HG02623 (cell line): Measurements from ENCODE around the gene WNT7B.

Experiments used
- ATAC-seq: cut with Tn5 transposase; IDR thresholded peaks from one replicate; pipeline ENCODE4 v1.9.1; 2021; ENCODE audit warnings: moderate library complexity; ENCODE audit not compliant: unreplicated experiment

Gene WNT7B

GRCh38 chr22:45914309-45914708, 62.7 kb downstream of the WNT7B start:
- no peak for ATAC-seq

- no peak for ATAC-seq
Measured at GRCh38 chr22:45912910-45913309, 64.1 kb downstream of the WNT7B start.

DNA sequence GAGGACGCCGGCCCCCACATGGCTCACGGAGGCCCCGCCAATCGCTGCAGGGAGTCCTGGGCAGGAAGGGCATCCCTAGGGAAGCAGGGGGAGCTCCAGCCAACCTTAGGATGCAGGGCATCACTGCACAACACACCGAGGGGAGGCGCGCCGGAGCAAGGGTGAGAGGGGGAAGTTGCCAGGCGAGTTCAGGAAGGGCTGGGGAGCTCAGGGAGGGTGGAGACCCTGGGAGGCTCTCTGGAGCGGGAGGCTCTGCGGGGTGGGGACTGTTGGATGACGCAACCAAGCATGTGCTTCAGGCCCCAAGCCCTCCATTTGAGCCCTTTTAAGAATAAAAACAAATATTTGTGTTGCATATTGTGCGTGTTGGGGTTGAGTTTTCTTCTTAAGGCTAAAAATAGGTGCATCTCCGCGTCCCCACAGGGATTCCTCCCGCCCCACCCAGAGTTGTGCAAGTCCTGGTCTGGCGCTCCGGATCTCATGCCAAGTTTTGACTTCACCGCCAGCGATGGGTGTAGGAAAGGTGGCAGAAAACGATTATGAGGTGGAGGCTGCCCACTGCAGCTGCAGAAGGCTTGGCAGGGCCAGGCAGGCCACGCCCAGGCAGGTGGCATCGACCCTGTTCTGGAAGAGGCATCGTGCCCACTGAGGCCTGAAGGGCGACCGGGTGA, 65.2 kb downstream of the WNT7B start:
- no peak for ATAC-seq

DNA sequence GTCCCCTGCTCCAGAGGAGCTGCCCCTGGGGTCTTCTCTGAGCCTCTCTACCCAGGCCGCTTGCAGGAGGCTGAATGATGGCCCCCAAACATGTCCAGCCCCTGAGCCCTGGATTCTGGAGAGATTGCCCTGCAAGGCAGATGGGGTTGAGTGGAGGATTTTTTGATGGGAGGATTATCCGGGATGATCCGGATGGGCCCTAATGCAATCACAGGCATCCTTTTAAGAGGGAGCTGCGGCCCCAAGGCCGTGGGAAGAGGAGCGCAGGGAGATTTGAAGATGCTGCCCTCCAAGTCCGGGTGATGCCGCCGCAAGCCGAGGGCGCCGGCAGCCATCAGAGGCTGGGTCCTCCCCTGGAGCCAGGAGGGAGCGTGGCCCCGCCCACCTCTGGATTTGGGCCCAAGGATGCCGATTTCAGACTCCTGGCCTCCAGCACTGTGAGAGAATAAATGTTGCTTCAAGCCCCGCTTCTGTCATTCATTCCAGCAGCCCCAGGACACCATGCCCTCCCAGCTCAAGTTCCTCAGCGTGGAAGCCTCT, 66.0 kb downstream of the WNT7B start:
- no peak for ATAC-seq

DNA sequence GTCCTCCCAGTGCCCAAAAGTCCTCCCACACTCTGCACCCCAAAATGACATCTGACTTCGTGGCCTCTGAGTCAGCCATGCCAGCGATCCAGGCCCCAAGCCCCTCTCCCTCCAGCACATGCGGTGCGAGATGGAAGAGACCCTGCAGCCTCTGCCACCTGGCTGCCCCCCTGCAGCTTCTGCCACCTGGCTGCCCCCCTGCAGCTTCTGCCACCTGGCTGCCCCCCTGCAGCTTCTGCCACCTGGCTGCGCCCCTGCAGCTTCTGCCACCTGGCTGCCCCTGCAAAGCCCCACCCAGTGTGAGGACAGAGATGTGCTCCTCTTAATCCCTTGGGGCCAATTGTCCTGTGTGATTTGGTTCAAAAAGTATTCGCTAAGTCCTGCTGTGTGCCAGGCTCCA, 68.0 kb downstream of the WNT7B start:
- ATAC-seq: no peak

GRCh38 chr22:45907996-45908395, 69.0 kb downstream of the WNT7B start:
- no peak for ATAC-seq

- ATAC-seq: no peak
Measured at GRCh38 chr22:45907378-45907777, 69.6 kb downstream of the WNT7B start.

GRCh38 chr22:45906946-45907345, 70.0 kb downstream of the WNT7B start:
- ATAC-seq: no peak

DNA sequence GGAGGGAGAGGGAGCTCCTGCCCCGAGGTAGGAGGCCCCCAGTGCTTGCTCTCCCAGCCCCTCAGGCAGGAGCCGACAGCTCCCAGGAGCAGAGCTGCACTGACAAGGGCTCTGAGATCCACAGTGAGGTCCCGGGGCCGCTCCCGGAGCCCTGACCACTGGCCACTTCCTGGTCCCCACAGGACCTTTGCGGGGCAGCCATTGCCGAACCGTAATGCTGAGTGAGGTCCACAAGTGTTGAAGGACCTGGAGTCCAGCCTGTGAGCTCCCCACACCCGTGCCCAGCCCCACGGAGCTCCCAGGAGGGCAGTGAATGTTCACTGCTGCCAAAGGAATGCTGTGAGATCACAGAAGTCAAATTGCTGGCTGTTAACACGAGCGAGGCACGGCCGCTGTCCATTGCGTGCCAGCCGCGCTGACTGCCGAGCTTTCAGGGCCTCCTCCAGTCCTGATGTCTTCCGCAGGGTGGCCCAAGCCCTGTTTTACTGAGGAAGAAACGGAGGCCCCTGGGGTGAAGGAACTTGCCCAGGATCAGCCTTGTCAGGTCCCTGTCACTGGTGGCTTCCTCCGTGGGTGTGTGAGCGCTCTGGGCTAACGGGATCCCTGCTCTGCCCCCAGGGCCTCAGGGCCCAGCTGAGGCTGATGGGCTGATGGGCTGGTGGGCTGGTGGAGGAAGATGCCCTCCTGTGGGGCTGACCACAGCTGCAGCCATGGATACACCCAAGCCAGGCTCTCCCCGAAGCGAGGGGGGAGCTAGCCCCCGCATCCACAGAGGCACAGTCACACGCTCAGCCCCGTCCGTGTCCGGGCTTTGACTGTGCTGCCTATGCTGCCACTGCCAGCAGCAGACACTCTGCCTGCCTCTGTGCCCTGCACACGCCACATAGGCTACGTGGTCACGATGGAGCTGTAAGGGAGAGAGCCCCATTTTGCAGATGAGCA, 70.8 kb downstream of the WNT7B start:
- no peak for ATAC-seq

DNA sequence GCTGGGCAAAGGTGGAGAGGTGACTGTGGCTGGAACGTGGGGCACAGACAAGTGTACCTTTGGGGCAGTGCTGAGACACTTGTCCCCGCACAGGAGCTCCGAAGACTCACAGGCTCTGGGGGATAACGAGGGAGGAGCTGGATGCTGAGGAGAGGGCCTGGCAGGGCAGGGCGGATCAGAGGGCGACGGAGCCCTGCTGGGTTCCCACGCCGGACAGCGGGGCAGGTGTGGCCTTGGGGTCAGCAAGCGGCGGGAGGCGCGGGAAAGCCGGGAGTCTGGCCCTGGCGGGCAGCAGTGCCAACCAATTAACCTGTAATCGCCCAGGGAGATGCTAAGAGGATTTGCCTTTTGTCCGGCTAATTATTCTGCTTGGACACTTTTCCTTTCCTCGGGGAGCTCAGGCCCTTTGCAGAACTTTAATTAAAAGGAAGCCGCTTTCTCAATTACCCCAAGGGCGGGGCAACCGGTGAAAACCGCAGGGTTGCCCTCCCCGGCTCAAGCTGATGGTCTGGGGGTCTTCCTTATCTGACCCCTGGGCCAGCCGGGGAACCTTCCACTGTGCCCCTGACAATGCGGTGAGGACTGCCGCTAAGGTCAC, 71.5 kb downstream of the WNT7B start:
- ATAC-seq: no peak

DNA sequence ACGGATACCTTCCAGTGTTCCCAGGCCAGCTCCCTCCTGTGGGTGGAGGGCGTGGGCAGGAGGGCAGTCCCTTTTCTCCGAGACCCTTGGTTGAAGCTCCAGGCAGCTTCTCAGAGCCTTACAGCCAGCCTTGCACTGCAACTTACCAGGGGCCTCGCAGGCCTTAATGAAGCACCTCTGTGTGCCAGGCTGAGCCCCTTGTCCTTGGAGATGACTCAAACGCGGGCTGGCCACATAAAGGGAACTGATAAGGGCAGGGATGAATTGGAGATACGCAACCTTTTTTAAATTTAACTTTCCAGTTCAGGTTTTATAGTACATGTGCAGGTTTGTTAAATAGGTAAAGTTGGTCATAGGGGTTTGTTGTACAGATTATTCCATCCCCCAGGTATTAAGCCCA, 72.7 kb downstream of the WNT7B start:
- ATAC-seq: no peak

DNA sequence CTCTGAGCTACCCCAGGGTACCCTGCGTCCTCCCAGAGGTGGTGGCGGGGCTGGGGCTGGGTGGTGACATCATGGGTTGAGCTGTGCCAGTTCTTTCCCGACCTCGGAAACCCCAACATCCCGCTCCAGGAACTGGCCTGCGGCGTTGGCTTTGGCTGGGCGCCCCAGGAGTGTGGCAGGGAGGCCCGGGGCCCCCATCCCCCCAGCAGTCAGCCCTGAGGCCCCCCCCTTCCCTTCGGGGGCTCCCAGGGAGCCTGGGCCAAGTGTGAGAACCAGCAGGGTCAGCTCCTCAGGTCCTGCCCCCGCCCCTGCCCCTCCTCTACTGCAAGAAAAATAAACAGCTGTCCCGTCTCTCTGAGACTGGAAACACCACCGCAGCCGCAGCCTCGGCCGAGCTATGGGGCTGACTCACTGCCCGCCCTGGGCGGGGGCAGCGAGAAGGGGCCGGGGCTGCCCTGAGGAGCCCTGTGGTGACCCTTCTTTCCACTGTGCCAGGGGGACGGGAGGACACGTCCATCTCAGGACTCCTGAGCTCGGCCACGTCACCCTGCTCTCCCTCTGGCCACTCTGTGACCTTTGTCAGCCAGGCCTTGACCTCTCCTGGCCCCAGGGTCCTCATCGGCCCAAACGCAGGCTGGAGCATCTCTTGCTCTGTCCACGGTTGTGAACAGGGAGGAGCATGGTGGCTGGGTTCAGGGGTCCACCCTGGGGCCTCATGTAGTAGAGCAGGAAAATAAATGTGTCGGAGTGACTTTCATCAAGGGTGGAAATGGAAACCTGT, 73.4 kb downstream of the WNT7B start:
- ATAC-seq: no peak

- ATAC-seq: no peak
Measured at GRCh38 chr22:45897736-45898135, 79.2 kb downstream of the WNT7B start.

- no peak for ATAC-seq
Measured at GRCh38 chr22:45896964-45897538, 79.9 kb downstream of the WNT7B start.

GRCh38 chr22:45896153-45896951, 80.6 kb downstream of the WNT7B start:
- ATAC-seq: no peak

- no peak for ATAC-seq
Measured at GRCh38 chr22:45895436-45896152, 81.4 kb downstream of the WNT7B start.

GRCh38 chr22:45893516-45893915, 83.4 kb downstream of the WNT7B start:
- no peak for ATAC-seq

DNA sequence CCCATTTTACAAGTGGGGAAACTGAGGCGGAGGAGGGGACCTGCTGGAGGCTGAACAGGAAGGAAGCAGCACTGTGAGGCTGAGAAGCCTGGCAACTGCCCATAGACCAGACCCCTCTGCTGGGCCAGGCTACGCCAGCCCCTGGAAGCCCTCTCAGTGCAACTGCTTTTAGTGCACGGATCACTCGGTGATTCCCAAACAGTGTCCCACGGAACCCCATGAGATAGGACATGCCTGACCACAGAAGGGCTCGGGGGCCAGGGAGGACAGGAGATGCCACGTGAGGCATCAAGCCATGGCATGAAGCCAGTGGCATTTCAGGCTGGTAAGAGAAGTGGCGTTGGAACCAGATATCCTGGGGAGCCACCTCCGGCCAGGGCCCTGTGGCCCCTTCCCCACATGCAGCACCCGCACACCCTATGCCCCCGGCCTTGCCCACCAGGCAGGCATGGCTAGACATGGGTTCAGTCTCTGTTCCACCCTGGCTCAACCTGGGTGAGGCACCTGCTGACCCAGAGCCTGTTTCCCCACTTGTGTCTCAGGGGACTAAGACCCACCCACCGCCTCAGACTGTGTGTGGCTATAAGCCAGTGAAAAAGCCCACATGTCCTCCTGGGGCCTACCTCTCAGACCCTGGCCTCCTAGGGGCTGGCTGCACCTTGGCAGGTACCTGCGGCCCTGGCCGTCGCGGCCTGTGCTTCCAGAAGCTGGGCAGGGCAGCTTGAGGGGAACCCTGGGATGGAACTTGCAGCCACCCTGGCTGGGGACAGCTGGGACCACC, 84.1 kb downstream of the WNT7B start:
- ATAC-seq: no peak
